Lower lobe of right lung (tissue), 2 donors: ENCODE data around the gene CAPZB. TPM values are rescaled to one million over a fixed set of nuclear protein-coding genes. Genes with fewer than 3 reads are reported as not detected.
A peak's percentile ranks its signal among the peaks of the same experiment; 100 is the strongest.

Experiments used
- ATAC-seq, 2 donors: fragments of 200-7000 bp; cut with Tn5 transposase; one replicate each; pipeline ENCODE4 v1.9.1; 2020 to 2022; ENCODE audit warnings: mild to moderate bottlenecking in 2 of 2, moderate library complexity in 2 of 2
- DNase-seq: peaks from one replicate; pipeline ENCODE4 v3.0.0-alpha.2; 2020
- H3K27ac ChIP-seq: fragments of 200-600 bp; one replicate; pipeline ENCODE4 v1.8.0; 2022
- H3K27me3 ChIP-seq: fragments of 200-600 bp; one replicate; pipeline ENCODE4 v1.8.0; 2022; ENCODE audit warnings: low read depth
- H3K36me3 ChIP-seq: fragments of 200-600 bp; one replicate; pipeline ENCODE4 v1.8.0; 2022; ENCODE audit warnings: mild to moderate bottlenecking
- H3K4me1 ChIP-seq: fragments of 200-600 bp; one replicate; pipeline ENCODE4 v1.8.0; 2022
- H3K4me3 ChIP-seq: fragments of 200-600 bp; one replicate; pipeline ENCODE4 v1.8.0; 2022; ENCODE audit warnings: mild to moderate bottlenecking
- H3K9me3 ChIP-seq: fragments of 200-600 bp; one replicate; pipeline ENCODE4 v1.8.0; 2022
- intact Hi-C: fragments of 100-400 bp; cut with DNase I; formaldehyde crosslinking; loops from one replicate; pipeline ENCODE4 v1.11.0; 2022
- total RNA-seq: library from RNA; stranded (reverse); fragmentation: NEBNext Ultra II Directional; extraction: Animal tissue kit (Norgen Biotek cat#: 25700); gene quantifications from one replicate; pipeline ENCODE4 v1.2.1, GENCODE V29; 2021
- TF ChIP-seq, protein P1 (sequence below): fragments of 200-600 bp; IDR thresholded peaks from one replicate; pipeline ENCODE4 v1.8.0; 2022; ENCODE audit warnings: antibody characterized with exemption, mild to moderate bottlenecking
- donor health status: DM: no; HTN: yes; CAD: no; lungs with severe emphysema.

CAPZB gene
- total RNA-seq, 1 donor from 2014 or later = 236 TPM

DNA sequence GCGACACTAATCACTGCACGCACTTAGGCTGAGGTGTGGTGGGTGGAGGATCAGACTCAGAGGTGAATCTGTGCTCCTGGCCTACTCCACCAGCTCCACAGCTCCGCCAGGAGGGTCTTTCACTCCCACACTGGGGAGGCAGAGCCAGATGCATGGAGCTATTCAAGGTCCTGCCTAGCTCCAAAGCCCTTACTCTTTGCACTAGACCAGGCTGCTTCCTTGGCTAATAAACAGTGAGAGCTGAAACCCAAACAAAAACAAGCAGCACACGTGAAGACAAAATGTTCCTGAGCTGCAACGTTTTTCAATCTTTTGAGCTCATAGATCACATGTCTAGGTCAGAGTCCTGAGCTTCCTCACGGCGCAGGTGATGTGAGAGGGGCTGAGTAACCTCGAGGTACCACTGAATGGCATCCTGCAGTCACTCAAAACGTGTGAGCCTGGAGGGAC, 19.2 kb downstream of the CAPZB start:
- no peak for DNase-seq
- H3K27ac ChIP-seq = peak overlapping the region; percentile 5

DNA sequence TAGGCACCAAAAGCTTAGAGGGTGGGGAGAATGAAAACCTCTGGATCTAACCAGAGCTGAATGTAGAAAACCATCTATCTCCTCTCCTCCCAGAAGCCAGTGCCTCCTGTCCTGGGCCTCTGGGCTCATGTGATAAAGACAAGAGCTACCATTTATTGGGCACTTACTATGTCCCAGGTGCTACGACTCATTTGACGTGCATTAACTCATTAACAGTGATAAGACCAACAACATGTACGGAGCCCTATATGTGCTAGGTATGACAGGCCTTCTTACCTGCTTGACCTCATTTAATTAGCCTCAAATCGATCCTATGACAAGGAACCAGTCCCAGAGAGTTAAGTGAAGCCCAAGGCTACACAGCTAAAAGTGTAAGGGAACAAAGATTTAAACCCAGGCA, 19.7 kb downstream of the CAPZB start:
- ATAC-seq (no peak), DNase-seq (no peak)
- no peaks in the 10 kb centered on the region for H3K9me3 ChIP-seq
- H3K36me3 ChIP-seq = peaks cover 10% of the 10 kb centered on the region
- H3K27me3 ChIP-seq = no peaks in the 10 kb centered on the region
- TF ChIP-seq, protein P1, sequence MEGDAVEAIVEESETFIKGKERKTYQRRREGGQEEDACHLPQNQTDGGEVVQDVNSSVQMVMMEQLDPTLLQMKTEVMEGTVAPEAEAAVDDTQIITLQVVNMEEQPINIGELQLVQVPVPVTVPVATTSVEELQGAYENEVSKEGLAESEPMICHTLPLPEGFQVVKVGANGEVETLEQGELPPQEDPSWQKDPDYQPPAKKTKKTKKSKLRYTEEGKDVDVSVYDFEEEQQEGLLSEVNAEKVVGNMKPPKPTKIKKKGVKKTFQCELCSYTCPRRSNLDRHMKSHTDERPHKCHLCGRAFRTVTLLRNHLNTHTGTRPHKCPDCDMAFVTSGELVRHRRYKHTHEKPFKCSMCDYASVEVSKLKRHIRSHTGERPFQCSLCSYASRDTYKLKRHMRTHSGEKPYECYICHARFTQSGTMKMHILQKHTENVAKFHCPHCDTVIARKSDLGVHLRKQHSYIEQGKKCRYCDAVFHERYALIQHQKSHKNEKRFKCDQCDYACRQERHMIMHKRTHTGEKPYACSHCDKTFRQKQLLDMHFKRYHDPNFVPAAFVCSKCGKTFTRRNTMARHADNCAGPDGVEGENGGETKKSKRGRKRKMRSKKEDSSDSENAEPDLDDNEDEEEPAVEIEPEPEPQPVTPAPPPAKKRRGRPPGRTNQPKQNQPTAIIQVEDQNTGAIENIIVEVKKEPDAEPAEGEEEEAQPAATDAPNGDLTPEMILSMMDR = no peak
- H3K4me3 ChIP-seq = no peak overlapping the region
- peaks cover 90% of the 10 kb centered on the region for H3K4me1 ChIP-seq
- H3K27ac ChIP-seq = peak overlapping the region; percentile 5
- intact Hi-C loops = no loop called here

More for the DNA sequence above, 19.2 kb downstream of the CAPZB start:
- H3K4me1 ChIP-seq = peaks cover 91% of the 10 kb centered on the region
- no peak overlapping the region for H3K4me3 ChIP-seq
- no peaks in the 10 kb centered on the region for H3K27me3 ChIP-seq
- TF ChIP-seq, protein P1 = no peak
- intact Hi-C loops = no loop called here
- H3K9me3 ChIP-seq = no peaks in the 10 kb centered on the region
- H3K36me3 ChIP-seq = peaks cover 10% of the 10 kb centered on the region
- ATAC-seq = no peak

DNA sequence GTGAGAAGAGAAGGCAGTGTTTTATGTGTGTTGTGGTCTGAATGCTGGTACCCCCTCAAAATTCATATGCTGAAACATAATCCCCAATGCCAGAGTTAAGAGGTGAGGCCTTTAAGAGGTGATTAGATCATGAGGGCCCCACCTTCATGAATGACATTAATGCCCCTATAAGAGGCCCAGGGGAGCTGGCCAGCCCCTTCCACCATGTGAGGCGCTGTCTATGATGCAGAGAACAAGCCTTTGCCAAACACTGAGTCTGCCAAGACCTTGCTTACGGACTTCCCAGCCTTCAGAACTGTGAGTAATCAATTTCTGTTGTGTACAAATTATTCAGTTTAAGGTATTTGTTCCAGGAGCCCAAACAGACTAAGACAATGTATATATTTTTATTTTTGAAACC, 20.2 kb downstream of the CAPZB start:
- peak overlapping the region; percentile 5 for H3K27ac ChIP-seq

DNA sequence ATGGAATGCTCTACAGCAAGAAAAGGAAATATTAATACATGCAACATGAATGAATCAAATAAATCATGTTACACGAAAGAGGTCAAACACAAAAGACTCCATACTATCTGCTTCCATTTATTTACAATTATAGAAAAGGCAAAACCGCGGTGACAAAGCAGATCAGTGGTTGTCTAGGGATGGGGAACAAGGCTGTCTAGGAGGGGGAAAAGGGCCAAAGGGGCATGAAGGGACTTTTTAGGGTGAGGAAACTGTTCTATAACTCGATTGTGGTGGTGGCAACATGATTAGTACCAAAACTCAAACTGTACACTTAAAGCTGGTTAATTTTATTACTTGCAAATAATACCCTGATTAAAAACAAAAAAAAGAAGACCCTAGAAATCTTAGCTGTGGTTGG, 20.6 kb downstream of the CAPZB start:
- Histone ChIP-seq H3K36me3 (peaks cover 4% of the 10 kb centered on the region), H3K27me3 (no peaks in the 10 kb centered on the region), H3K4me1 (peaks cover 82% of the 10 kb centered on the region), H3K9me3 (no peaks in the 10 kb centered on the region), H3K4me3 (no peak overlapping the region), H3K27ac (peak overlapping the region; percentile 5)
- TF ChIP-seq, protein P1 = no peak
- intact Hi-C loops = no loop called here
- no peak for DNase-seq
- no peak for ATAC-seq

More for the DNA sequence above, 20.2 kb downstream of the CAPZB start:
- TF ChIP-seq, protein P1 = no peak
- Histone ChIP-seq H3K9me3 (no peaks in the 10 kb centered on the region), H3K27me3 (no peaks in the 10 kb centered on the region), H3K36me3 (peaks cover 9% of the 10 kb centered on the region), H3K4me1 (peaks cover 85% of the 10 kb centered on the region), H3K4me3 (no peak overlapping the region)
- DNase-seq (no peak), ATAC-seq (no peak)
- intact Hi-C loops = no loop called here

DNA sequence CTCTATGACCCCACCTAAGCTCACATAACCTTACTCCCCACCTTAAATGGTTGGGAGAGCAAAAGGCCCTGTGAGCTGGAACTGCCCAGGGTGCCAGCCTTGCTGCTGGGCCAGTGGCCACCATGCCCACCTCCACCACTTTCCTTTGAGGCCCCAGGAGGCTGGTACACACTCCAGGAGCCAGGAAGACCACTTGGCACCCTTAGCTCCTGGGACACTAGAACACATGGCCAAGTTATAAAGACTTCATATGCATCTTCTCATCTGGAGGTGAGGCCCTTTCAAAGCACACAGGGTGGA, 21.9 kb downstream of the CAPZB start:
- ATAC-seq (peak; percentile 19 to 28), DNase-seq (no peak)
- H3K27ac ChIP-seq = peak overlapping the region; percentile 20

More for the DNA sequence above, 21.9 kb downstream of the CAPZB start:
- TF ChIP-seq, protein P1 = no peak
- peaks cover 4% of the 10 kb centered on the region for H3K36me3 ChIP-seq
- no peaks in the 10 kb centered on the region for H3K9me3 ChIP-seq
- no peak overlapping the region for H3K4me3 ChIP-seq
- H3K4me1 ChIP-seq = peaks cover 83% of the 10 kb centered on the region
- no peaks in the 10 kb centered on the region for H3K27me3 ChIP-seq
- intact Hi-C loops = no loop called here
